ENCODE data around the gene AMBRA1. TPM values are rescaled to one million over a fixed set of nuclear protein-coding genes. Genes with fewer than 3 reads are reported as not detected.

The AMBRA1 gene, protein sequence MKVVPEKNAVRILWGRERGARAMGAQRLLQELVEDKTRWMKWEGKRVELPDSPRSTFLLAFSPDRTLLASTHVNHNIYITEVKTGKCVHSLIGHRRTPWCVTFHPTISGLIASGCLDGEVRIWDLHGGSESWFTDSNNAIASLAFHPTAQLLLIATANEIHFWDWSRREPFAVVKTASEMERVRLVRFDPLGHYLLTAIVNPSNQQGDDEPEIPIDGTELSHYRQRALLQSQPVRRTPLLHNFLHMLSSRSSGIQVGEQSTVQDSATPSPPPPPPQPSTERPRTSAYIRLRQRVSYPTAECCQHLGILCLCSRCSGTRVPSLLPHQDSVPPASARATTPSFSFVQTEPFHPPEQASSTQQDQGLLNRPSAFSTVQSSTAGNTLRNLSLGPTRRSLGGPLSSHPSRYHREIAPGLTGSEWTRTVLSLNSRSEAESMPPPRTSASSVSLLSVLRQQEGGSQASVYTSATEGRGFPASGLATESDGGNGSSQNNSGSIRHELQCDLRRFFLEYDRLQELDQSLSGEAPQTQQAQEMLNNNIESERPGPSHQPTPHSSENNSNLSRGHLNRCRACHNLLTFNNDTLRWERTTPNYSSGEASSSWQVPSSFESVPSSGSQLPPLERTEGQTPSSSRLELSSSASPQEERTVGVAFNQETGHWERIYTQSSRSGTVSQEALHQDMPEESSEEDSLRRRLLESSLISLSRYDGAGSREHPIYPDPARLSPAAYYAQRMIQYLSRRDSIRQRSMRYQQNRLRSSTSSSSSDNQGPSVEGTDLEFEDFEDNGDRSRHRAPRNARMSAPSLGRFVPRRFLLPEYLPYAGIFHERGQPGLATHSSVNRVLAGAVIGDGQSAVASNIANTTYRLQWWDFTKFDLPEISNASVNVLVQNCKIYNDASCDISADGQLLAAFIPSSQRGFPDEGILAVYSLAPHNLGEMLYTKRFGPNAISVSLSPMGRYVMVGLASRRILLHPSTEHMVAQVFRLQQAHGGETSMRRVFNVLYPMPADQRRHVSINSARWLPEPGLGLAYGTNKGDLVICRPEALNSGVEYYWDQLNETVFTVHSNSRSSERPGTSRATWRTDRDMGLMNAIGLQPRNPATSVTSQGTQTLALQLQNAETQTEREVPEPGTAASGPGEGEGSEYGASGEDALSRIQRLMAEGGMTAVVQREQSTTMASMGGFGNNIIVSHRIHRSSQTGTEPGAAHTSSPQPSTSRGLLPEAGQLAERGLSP (N-terminal part only)
- total RNA-seq = 28.5 and 32.0 TPM in 2 replicates

DNA sequence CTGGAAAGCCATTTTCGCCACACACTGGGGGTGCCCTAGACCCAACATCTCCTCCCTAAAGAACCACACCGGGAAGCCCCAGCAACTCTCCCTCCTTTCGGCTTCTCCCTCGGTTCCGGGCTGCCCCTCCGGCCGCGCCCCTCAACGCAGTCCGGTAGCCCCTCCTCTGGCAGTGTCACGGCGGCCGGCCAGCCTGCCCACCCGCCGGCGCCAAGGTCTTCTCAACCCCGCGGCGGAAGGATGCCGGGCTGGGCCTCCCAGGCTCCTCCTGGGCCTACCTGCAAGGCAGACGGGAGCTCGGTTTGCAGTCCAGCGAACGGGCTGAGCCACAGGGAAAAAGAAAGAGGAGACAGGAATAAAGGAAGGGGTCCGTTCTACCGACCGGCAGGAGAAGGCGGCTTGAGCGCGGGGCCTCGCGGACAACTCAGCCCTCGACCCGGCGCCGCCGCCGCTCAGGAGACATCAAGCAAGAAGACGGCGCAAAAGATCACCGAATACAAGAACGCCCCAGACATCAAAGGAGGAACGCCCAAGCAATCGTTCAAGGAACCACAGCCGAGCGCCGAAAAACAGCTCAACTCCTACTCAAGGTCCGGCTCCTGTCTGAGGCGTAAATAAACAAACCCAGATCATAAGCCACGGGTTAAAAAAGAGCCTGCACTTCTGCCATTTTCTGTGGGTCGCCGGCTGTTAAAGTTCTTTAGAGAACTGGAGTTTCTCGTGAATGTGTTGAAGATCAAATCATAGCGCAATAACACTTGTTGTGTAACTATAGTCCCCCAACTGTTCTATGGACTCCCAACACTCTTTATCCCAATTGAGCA lies at the start of gene AMBRA1:
Gene AMBRA1 (minus strand): TSS at position 474 of the 824 bp plus-strand sequence. CDS start 45,643 bp downstream, outside the sequence.

DNA sequence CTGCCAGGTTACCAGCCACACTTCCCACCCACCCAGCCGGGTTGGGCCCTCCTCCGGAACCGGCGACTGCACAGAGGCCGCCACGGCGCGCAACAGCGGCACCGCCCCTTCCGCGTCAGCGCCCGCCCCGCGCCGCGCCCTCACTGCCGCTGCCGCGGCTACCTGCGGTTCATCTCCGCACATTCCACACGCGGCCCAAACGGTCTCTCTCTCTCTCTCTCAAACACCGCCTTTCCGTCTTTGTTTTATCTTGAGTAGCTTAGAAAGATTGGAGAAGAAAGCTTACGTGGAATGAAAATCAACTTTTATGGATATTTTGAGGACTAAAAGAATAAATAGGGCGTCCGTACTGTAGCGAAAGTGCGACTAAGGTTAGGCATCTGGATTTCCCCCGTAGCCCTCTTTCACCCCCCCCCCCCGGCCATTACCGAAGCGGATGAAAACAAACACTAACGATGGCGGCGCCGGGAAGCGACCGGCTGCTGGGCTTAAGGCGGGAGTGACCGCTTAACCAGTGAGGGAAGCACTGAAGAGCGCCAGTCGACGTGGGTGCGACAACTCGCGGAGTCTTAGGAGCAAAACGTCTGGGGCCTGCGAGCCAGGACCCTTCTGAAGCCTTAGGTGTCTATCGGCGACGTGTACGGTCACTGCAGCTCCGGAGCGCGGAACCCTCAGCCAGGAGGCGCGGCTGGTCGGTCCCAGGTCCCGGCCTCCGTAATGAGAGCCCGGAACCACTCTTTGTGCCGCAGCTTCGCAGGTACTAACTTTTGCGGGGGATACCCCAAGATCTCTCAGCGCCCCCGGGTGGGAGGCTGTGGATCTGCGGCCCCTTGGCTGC lies 23.5 kb upstream of the AMBRA1 start, which contains the start of the genes ATG13 and HARBI1:
Gene ATG13 (plus strand): TSS at position 420 of the 838 bp plus-strand sequence. CDS start 26,739 bp downstream, outside the sequence.
Gene HARBI1 (minus strand): TSS at position 94 of the 838 bp plus-strand sequence. CDS start 990 bp downstream, outside the sequence.

DNA sequence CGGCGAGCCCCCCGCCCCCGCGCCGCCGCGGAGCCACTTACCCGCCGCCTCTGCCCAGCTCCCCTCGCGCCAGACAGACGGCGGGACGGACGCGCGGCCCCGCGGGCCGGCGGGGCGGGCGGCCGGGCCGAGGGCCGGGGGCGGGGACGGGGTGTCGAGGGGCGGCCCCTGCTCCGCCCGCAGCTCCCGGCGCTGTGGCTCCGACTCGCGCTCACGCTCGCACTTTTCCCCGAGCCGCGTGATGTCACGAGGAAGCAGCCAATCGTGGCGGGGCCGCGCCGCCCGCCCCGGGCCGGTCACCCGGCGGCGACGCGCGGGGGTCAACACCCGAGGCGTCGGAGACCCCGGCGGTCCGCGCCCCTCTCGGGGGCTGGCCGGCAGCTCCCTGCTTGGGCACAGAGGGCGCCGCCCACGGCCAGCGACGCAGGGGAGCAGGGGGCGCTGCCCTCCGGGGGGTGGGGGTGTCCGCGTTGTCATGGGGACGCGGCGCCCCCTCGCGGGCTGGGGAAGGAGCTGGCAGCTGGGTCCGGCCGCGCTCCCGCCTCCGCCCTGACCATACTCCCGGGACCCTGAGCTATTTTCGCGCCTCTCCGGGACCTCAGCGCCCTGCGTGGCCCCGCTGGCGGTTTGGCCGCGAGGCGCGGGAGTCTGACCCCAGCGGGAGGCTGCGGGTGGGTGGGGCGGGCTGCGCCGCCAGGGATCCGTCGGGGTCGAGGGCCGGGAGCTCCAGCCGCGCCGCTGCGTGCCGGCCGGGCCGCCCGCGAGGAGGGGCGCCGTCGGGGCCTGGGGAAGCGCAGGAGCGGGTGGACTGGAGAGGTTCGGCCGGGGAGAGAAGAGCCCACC lies 202.0 kb downstream of the AMBRA1 start, which contains the start of gene CHRM4:
Gene CHRM4 (minus strand): TSS at position 199 of the 843 bp plus-strand sequence. CDS start 5,219 bp downstream, outside the sequence.

DNA sequence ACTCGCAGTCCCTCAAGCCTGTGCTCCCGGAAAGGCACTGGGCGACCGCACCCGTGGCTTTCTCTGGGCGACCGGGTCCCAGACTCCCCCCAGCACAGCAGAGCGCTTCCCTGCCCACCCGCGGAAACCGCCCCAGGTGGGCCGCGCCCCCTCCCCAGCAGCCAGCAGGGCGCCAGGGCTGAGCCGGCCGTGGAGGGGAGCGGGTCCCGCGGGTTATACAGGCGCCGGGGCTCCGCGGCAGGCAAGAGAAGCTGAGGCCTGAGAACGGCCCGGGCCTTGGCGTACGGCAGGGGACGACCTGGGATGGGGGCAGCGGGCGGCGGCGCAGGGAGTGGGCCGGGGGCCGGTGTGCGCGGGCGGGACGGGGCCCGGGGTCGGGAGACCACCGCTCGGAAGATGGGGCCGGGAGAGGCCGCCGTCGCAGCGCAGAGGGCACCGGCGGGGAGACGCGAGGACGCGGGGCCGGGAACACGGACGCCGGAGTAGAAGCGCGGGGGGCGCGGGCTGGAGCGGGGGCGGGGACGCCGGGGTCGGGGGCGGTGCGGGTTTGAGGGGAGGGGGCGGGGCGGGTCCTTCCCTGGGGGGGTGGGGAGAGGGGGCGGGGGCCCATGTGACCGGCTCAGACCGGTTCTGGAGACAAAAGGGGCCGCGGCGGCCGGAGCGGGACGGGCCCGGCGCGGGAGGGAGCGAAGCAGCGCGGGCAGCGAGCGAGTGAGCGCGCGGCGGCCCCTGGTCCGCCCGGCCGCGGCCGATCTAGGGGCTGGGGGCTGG lies 212.6 kb downstream of the AMBRA1 start, which contains the start of gene MDK:
Gene MDK (plus strand): TSS at position 622 of the 771 bp plus-strand sequence. CDS start 389 bp downstream, outside the sequence.

DNA sequence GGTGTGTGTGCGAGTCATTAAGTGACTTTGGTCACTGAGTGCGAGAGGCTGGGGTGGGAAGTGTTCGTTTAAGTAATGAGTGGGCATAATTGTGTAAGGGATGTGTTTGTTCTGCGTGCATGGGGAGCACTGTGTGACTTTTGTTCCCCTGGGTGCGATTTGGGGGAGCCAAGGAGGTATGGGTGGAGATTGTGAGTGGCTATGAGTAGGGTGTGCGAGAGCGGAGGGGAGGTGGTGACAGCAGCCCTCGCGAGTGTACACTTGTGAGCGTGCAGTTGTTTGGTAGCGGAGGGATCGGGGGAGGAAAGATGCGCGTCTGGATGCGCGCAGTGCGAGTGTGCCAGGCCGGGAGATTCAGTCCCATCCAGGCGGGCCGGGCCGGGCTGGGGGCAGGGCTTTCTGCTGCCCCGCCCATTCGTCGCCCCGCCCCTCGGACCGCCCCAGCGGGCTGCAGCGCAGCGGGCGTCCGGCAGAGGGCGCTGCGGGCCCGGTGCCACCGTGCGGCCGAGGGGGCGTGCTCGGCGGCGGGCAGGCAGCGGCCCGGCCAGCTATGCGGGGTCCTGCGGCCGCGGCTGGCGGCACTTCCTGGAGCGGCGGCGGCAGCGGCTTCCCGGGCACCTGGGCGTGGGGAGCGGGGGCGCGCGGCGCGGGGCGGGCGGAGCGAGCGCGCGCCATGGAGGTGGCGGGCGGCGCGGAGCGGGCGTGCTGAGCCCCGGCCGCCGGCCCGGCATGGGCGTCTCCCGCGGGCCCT lies 246.8 kb downstream of the AMBRA1 start, which contains the start of gene DGKZ:
Gene DGKZ (plus strand): TSS at position 578 of the 751 bp plus-strand sequence. CDS start 197 bp downstream, outside the sequence.

Other genes starting within 250 kb of the AMBRA1 start
- 53.5 and 74.4 TPM in 2 replicates for gene DGKZ, start 246.6 kb downstream of the AMBRA1 start, total RNA-seq
- gene MDK, start 212.4 kb downstream of the AMBRA1 start, total RNA-seq = 183 and 191 TPM in 2 replicates
- gene CHRM4, start 202.2 kb downstream of the AMBRA1 start, total RNA-seq = 0.35 TPM in 1 of 2 replicates, not detected in the other
- 2.6 and 4.1 TPM in 2 replicates for gene HARBI1, start 23.2 kb upstream of the AMBRA1 start, total RNA-seq
- 84.7 and 101 TPM in 2 replicates for gene ATG13, start 23.5 kb upstream of the AMBRA1 start, total RNA-seq
- gene ARHGAP1, start 106.6 kb upstream of the AMBRA1 start, total RNA-seq = 44.1 and 49.6 TPM in 2 replicates
- gene ZNF408, start 107.0 kb upstream of the AMBRA1 start, total RNA-seq = 9.2 and 11.2 TPM in 2 replicates
- gene F2, start 125.2 kb upstream of the AMBRA1 start, total RNA-seq = not detected in 2 replicates

Measured in myometrial cell (primary cell).